Psoas muscle (tissue), 8 donors: Measurements from ENCODE around the gene TUBB2A. TPM values are rescaled to one million over a fixed set of nuclear protein-coding genes. Genes with fewer than 3 reads are reported as not detected.

Experiments
- ATAC-seq, 4 donors: fragments of 200-7000 bp; cut with Tn5 transposase; one replicate each; pipeline ENCODE4 v1.9.1; 2020; ENCODE audit warnings: moderate library complexity in 3 of 4, mild to moderate bottlenecking in 2 of 4
- DNase-seq, 2 donors: peaks; one replicate each; pipeline ENCODE4 v3.0.0-alpha.2; 2020
- H3K27ac ChIP-seq: fragments of 200-600 bp; one replicate; pipeline ENCODE4 v1.8.0; 2022
- H3K27me3 ChIP-seq, 3 donors: fragments of 200-600 bp in 1 of 3; one replicate each; pipeline versions ENCODE4 v1.6.1 to v1.8.0; 2013 to 2022; ENCODE audit warnings: low read length in 2 of 3, mild to moderate bottlenecking in 2 of 3, moderate library complexity in 1 of 3; ENCODE audit not compliant: insufficient read depth in 3 of 3
- H3K36me3 ChIP-seq, 2 donors: fragments of 200-600 bp in 1 of 2; one replicate each; pipeline versions ENCODE4 v1.6.1 to v1.8.0; 2013 to 2022; ENCODE audit warnings: low read depth in 1 of 2, mild to moderate bottlenecking in 1 of 2, moderate library complexity in 1 of 2; ENCODE audit not compliant: insufficient read depth in 1 of 2
- H3K4me1 ChIP-seq: fragments of 200-600 bp; one replicate; pipeline ENCODE4 v1.8.0; 2022
- H3K4me3 ChIP-seq: fragments of 200-600 bp; one replicate; pipeline ENCODE4 v1.8.0; 2022; ENCODE audit warnings: mild to moderate bottlenecking
- H3K9me3 ChIP-seq: fragments of 200-600 bp; one replicate; pipeline ENCODE4 v1.8.0; 2022
- CTCF ChIP-seq: fragments of 200-600 bp; IDR thresholded peaks from one replicate; pipeline ENCODE4 v1.8.0; 2022; ENCODE audit warnings: antibody characterized with exemption
- WGBS, 3 donors: extraction: QIAGEN DNeasy Blood & Tissue Kit; methylation state at CpG; one replicate each; pipeline versions ENCODE4 v1.1.6 to v1.1.7; 2013; 5-methylcytosine and 5-hydroxymethylcytosine counted together
- intact Hi-C, 2 donors: fragments of 100-400 bp; cut with DNase I; formaldehyde crosslinking; loops; one replicate each; pipeline versions ENCODE4 v1.11.0 to v1.14.2; 2022
- polyA plus RNA-seq, 3 donors: library from polyadenylated mRNA; stranded (reverse); fragments of 200-250 nt; gene quantifications; one replicate each; pipeline ENCODE4 v1.2.3, GENCODE V29; 2013
- total RNA-seq, 4 donors: library from RNA; stranded (reverse); fragmentation: NEBNext Ultra II Directional in 2 of 4; extraction: Animal tissue kit (Norgen Biotek cat#: 25700) in 2 of 4; gene quantifications; one replicate each; pipeline versions ENCODE4 v1.2.1 to v1.2.4, GENCODE V29; 2021 to 2023
- donor health status: healthy with polysubstance abuse.
- donor health status: DM: no; HTN: no; CAD: no; lungs with moderate emphysema.
- donor health status: Bipolar disorder and iron deficiency.
- donor health status: healthy.
- donor health status: DM: yes; HTN: yes; CAD: no.
- donor health status: DM: no; HTN: no; CAD: no.
- donor health status: DM: no; HTN: no; CAD: no.
- donor health status: DM: yes; HTN: yes; CAD: no.

The TUBB2A gene
- total and polyA plus RNA-seq, 7 donors, result 25.3 to 83.4 (median 47.1) TPM

- no peaks in the 10 kb centered on the region for H3K9me3 ChIP-seq
- no peak for TF ChIP-seq CTCF
- H3K4me3 ChIP-seq, result no peak overlapping the region
- H3K27ac ChIP-seq, result peak overlapping the region; percentile 78
- H3K27me3 ChIP-seq, result no peaks in the 10 kb centered on the region
- DNase-seq, result no peak
- no peak for ATAC-seq
- H3K36me3 ChIP-seq, result peaks cover 0 to 58% of the 10 kb centered on the region in 2 donors
- H3K4me1 ChIP-seq, result peaks cover 18% of the 10 kb centered on the region
- WGBS, 3 donors, result 82 to 92% (median 83%) methylated on average over 12 of the region's 12 CpGs
- intact Hi-C loops, result loop anchor here in 1 of 2 donors (10.0 kb wide), 1 partner anchor 598 kb away; no protein-coding TSS in a partner anchor
Measured at GRCh38 chr6:3137057-3137777, 20.1 kb downstream of the TUBB2A start.

GRCh38 chr6:3136292-3137011 lies 20.9 kb downstream of the TUBB2A start:
- peaks cover 0 to 58% of the 10 kb centered on the region in 2 donors for H3K36me3 ChIP-seq
- ATAC-seq (no peak), DNase-seq (no peak)
- H3K27me3 ChIP-seq, result no peaks in the 10 kb centered on the region
- no peaks in the 10 kb centered on the region for H3K9me3 ChIP-seq
- 89 to 94% (median 89%) methylated on average over 8 of the region's 8 CpGs for WGBS, 3 donors
- no peak for TF ChIP-seq CTCF
- no peak overlapping the region for H3K4me3 ChIP-seq
- H3K4me1 ChIP-seq, result peaks cover 18% of the 10 kb centered on the region
- intact Hi-C loops, result loop anchor here in 1 of 2 donors (10.0 kb wide), 1 partner anchor 598 kb away; no protein-coding TSS in a partner anchor
- no peak overlapping the region for H3K27ac ChIP-seq

- H3K9me3 ChIP-seq, result no peaks in the 10 kb centered on the region
- ATAC-seq (no peak), DNase-seq (no peak)
- no peak overlapping the region for H3K4me3 ChIP-seq
- H3K27me3 ChIP-seq, result no peaks in the 10 kb centered on the region
- TF ChIP-seq CTCF, result no peak
- peaks cover 18% of the 10 kb centered on the region for H3K4me1 ChIP-seq
- intact Hi-C loops, result loop anchor here in 1 of 2 donors (10.0 kb wide), 1 partner anchor 599 kb away; no protein-coding TSS in a partner anchor
- WGBS, 3 donors, result 87 to 91% (median 87%) methylated on average over 13 of the region's 13 CpGs
- no peak overlapping the region for H3K27ac ChIP-seq
- peaks cover 0 to 60% of the 10 kb centered on the region in 2 donors for H3K36me3 ChIP-seq
Measured at GRCh38 chr6:3135668-3136291, 21.6 kb downstream of the TUBB2A start.

- H3K4me3 ChIP-seq, result no peak overlapping the region
- no peaks in the 10 kb centered on the region for H3K27me3 ChIP-seq
- H3K36me3 ChIP-seq, result peaks cover 0 to 76% of the 10 kb centered on the region in 2 donors
- no peak overlapping the region for H3K27ac ChIP-seq
- intact Hi-C loops, result loop anchor here in 1 of 2 donors (10.0 kb wide), 1 partner anchor 601 kb away; no protein-coding TSS in a partner anchor
- H3K9me3 ChIP-seq, result no peaks in the 10 kb centered on the region
- TF ChIP-seq CTCF, result no peak
- peaks cover 4% of the 10 kb centered on the region for H3K4me1 ChIP-seq
- ATAC-seq (no peak), DNase-seq (no peak)
- WGBS, 3 donors, result 88 to 93% (median 91%) methylated on average over 9 of the region's 9 CpGs
Measured at GRCh38 chr6:3133515-3133914, 23.8 kb downstream of the TUBB2A start.
